GM21447 (cell line): ENCODE data around the gene LSM11.

Experiments used
- ATAC-seq: cut with Tn5 transposase; IDR thresholded peaks from one replicate; pipeline ENCODE4 v1.9.1; 2021; ENCODE audit not compliant: unreplicated experiment

The LSM11 gene

DNA sequence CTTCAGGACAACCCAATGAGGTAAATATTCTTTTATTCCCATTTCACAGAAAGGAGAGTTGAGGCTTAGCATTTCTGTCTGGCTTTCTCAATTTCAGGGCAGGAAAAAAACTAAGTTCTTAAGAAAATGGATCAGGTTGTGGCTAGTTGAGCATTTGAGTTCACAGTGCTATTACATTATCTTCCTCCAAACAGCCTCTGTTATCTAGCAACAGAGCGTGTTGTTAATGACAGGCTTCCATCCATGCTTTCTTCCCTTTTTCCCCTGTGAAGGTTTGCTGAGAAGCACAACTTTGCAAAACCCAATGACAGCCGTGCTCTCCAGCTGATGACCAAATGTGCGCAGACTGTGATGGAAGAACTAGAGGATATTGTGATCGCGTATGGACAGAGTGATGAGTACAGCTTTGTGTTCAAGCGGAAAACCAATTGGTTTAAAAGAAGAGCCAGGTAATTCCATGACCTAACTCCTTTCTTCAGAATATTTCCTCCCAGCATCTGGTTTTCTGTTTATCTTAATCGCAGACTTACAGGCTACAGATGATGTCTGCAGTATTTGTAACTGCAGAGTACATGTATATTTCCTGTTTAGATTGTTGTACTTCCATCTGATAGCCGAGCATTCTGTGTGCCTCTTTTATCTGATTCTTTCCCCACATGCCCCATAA lies 10.8 kb upstream of the LSM11 start:
- no peak for ATAC-seq

DNA sequence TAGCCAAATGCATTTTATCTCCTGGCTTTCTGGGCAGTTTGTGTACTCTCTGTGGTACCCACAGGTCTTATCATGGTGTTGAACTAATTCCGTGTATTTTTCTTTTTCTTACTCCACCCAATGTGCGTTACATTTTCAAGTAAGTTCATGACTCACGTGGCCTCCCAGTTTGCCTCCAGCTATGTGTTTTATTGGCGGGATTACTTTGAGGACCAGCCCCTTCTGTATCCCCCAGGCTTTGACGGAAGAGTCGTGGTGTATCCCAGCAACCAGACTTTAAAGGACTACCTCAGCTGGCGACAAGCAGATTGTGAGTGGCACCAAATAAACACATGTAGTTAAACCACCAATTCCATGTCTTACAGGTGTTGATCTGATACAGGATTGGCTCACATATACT lies 9.1 kb upstream of the LSM11 start:
- no peak for ATAC-seq

DNA sequence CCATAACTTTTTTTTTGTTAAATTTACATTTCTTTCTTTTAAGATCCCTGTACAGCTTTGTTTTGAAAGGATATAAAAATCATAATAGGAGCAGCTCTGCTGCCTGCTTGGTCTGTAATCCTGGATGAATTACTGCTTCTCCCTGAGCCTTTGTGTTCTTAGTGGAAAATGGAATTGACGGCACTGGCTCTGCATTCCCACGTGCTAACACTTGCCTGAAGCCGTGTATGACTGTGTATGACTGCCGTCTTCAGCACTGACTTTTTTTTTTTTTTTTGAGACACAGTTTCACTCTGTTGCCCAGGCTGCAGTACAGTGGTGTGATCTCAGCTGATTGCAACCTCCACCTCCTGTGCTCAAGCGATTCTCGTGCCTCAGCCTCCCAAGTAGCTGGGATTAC lies 7.5 kb upstream of the LSM11 start:
- no peak for ATAC-seq

DNA sequence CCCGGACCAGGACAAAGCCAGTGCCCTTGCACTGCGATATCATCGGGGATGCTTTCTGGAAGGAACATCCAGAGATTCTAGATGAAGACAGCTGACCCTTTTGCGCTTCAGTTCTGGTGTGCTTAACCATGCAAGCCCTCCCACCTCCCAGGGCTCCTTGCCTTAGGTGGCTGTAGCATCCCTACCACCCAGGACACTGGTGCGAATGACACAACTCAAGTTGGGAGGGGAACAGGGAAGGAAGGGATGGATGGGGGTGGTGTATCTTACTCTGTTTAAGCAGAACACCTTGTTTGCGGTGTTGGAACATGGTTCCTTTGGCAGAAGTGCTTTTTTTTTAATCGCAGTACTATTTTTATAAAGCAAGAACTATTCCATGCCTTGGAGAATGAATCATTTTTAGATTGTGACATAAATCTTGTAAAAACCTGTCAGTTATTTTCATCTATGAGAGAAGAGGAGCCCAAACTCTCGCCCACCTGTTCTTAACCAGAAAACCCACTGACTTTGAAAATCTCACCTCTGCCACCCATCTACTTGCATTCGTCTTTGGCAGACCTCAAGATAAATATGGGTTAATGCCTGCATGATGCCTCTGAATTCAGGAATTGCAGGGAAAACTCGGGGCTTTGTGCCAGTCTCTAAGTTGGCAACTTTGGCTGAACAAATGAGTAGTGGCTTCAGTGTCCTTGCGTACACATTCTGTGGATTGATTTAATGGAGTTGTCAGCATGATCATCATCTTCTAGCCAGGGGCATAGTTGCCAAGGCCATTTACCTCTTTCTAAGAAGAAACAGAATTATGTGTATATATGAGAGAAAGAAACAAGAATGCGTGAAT lies 3.9 kb upstream of the LSM11 start:
- no peak for ATAC-seq

DNA sequence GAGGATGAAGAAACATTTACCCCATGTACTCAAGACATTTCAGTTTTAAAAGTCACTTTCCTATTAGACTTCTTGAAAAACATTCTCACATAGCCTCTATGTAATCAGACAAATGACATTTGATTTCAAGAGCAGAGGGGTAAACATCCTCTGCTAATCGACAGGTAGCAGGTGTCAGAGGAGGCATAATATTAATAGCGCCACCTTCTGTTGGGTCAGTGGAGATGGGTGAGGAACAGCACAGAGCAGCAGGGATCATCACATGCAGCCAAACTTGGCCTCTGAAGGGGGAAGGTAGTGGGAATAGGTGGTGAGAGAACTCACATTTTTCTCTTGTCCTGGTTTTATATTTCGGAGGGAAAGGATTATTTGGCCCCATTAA lies 3.3 kb upstream of the LSM11 start:
- ATAC-seq = no peak

DNA sequence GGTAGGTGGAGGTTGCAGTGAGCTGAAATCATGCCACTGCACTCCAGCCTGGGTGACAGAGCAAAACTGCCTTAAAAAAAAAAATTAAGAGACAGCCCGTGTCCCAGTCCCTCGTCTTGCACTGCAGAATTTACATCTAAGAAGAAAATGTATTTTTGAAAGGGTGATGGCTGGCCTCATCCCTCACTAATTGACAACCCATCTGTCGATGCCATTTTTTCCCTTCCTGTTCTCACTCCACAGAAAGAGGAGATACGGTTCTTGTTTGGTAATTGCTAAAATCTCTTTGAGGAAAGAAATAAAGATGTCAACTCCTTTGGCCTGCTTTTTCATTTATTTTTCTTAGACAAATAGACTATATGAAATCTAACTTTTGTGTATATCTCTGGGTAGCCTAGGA lies 2.4 kb upstream of the LSM11 start:
- ATAC-seq = no peak

DNA sequence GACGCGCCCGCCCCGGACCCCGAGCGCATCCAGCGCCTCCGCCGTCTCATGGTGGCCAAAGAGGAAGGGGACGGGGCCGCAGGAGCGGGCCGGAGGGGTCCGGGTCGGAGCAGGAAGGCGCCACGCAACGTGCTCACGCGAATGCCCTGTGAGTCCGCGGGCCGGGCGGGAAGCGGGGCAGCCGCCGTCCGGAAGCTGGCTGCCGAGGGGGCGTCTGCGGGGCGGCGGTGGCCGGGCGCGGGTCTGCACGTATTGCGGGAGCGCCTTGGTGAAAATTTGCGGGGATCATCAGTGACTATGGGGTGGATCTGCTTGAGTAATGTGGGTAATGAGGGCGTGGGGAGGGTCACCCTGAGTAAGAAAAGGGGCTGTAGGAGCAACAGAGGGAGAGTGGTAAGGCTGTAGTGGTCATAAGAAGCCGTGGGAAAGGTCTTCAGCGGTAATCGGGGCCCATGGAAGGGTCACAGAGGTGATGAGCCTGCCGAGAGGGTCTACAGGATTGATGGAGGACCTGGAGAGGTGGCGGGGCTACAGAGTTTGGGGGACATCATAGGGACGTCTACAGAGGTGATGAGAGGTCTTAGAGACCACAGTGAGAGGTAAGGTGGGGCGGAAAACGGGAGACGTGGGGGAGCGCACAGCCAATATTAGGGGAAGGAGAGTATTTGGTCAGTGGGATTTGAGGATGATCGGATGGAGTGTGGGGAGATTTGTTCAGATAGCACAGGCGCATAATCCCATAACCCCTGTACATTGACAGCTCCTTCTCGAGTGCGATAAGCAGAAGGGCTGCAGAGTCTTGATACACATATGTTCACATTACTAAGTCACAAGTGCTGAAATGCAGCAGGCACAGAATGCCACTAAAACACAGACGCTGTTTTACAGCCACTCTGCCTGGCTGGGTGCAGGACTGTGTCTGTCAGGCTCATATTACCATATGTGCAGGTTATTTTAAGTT lies 819 bp downstream of the LSM11 start:
- peak; percentile 11 for ATAC-seq

DNA sequence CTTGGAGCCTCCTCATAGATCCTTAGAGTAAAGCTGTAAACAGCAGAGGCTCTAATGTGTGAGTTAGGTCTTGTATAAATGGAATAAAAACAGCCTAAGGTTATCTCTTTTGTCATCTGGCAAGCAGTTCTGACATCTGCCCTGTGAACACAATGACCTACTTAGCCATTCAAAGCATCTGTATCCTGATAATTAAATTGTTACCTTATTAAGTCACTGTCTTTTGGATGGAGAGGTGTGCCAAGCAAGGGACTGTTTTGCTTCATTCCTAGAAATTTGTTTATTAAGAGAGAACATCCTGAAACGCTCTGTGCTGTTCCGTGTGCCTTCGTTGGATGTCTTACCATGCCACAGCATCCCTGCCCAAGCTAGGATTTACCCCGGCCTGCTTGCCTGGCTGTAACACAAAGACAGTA lies 1.5 kb downstream of the LSM11 start:
- ATAC-seq = no peak

DNA sequence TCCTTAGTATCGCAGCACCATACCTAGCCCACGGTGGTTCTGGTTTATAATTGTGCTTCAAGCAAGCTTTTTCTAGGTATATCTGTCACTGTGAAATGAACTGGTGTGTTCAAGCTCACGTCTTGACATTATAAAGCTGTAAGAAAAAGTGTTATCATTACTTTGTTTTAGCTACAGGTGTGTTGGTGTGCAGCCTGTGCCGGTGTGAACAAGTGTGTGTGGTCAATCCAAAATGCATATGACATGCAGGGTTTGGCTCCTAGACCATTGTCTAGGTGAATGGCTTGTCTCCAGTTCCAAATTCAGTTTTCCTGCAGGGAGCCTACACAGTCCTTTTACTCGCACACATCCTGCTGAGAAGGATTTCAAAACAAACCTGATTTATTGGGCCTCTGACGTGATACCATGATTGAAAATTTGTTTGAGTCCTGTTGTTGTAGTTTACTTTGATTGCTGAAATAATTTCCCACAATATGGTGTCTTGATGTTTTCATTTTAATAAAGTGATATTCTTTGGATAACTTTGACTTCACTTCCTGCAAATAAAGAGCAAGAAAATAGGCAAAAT lies 3.7 kb downstream of the LSM11 start:
- ATAC-seq = no peak

DNA sequence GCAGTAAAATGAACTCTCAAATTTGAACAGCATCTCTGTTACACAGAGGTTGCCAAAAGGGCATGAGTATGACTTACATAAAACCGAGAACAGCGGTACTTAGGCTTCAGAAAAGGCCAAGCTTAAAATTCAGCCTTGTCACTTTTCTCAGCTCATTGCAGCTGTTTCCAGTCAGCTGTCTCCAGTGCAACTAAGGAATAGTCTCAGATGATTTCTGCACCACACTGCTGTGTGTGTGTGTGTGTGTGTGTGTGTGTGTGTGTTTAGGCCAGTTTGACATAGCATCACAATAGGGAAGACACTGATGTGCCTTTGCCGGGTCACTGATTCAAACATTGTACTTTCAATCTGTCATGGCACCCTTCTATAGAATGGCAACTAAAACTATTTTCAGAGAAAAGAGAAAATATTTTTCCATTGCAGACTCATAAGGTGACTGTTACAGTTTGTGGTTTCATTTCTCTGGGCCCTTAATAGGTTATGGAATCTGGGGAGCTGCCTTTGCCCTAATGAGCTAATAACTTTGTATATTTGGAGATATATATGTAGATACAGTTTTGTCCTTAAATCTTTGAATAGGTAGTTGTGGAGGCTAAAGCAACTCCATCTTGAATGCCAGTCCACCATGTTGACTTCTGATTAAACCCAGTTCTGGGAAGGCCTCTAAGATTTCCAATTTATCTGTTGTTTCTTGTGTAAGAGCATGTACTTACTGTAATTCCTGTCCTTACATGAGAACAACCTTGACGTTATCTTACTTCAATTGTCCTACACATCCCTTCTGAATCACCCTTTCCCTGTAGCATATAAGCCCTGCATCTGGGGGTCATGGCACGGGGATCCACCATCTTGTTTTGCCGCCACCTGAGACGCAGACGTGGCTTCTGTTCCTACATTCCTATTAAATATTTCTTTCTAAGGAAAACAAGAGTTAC lies 4.5 kb downstream of the LSM11 start:
- no peak for ATAC-seq

DNA sequence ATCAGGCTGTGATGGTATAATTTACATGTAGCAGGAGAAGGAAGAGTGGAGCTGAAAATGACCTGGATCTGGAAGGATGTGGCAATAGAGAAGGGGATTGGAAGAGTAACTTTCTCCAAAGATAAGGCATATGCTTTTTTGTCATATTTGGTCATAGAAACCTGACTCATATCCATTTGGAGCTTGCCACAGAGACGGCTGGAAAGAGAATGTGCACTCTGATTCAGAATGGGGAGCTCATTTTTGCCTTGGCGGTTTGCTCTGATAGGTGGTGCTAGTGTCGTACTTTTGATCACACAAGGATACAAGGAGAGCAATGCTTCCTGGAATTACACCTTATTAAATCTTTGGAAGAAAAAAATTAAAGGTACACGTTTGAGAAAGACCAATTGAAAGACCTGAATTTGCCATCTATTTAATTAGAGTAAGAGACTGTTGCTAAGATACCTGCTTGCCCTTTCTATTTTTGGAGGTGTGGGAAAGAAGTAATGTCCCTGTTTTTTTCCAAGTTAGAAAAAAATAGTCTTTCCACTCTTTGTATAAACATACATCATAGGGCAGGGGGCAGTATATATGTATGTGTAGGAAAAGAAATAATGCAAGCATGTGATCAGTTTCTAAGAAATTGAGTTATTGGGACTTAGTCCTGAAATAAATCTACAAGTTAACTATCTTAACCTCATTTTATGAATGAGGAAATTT lies 5.4 kb downstream of the LSM11 start:
- ATAC-seq = no peak

DNA sequence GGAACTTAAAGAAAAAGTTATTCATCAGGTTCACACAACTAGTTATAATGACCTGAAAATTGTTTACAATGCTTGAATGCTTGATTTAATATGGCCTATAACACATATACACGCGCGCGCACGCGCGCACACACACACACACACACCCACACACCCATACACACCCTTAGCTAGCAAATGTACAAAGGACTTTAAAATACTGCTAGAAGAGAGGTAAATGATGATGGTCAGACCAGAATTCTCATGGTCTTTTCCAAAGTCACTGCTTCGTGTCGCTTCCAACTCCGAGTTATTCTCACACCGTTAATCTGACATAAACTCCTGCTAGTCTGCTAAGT lies 5.9 kb downstream of the LSM11 start:
- no peak for ATAC-seq

DNA sequence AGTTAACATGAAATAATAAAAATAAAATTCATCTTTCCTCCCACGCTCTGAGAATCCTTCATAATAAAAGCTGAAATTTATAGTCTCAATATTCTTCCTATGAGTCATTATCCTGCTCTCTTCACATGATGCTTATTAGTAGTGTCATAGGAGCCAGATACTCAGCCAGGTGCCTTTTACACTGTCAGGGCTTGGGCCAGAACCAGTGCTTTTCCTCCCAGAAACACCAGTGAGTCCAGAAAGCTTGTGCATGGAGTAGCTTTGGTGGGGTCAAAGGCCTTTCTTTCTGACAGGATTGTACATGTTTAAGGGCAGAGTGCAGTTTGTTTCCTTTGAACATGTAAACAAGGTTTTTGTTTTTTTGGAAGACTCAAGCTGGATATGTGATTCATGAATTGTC lies 6.8 kb downstream of the LSM11 start:
- no peak for ATAC-seq

DNA sequence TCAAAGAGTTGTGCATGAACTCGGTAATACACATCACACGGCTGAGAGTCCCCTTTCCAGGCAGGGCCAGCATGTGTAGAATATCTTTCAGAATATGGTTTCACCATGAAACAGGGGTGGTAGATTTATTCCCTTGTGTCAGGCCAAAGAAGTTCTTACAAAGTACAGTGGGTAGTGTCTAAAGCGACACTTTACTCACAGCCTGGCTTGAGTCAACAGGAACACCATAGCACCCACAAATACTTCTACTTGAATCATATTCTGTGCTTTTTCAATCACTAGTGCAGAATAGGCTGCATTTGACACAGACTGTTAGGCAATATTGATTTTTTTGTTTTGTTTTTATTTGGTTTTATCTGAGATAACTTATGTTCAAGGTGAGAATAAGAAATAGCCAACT lies 12.6 kb downstream of the LSM11 start:
- ATAC-seq = no peak

DNA sequence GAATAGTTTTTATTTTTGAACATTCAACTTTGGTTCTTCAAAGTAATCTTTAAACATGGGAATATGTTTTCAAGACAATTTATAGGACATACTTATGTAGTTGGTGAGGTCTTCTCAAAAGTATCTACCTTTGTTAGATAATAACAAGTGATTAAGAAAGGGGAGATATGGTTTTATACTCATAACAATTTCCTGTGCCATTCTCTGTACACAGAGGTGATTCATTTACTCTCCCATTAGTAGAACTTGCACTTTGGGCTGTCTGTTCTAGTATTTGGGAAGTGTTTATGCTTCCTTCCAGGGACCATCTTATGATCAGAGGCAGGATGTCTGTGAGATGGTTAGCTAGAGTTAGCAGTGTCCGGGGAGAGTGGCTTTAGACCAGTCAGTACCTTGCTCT lies 15.2 kb downstream of the LSM11 start:
- ATAC-seq = no peak

DNA sequence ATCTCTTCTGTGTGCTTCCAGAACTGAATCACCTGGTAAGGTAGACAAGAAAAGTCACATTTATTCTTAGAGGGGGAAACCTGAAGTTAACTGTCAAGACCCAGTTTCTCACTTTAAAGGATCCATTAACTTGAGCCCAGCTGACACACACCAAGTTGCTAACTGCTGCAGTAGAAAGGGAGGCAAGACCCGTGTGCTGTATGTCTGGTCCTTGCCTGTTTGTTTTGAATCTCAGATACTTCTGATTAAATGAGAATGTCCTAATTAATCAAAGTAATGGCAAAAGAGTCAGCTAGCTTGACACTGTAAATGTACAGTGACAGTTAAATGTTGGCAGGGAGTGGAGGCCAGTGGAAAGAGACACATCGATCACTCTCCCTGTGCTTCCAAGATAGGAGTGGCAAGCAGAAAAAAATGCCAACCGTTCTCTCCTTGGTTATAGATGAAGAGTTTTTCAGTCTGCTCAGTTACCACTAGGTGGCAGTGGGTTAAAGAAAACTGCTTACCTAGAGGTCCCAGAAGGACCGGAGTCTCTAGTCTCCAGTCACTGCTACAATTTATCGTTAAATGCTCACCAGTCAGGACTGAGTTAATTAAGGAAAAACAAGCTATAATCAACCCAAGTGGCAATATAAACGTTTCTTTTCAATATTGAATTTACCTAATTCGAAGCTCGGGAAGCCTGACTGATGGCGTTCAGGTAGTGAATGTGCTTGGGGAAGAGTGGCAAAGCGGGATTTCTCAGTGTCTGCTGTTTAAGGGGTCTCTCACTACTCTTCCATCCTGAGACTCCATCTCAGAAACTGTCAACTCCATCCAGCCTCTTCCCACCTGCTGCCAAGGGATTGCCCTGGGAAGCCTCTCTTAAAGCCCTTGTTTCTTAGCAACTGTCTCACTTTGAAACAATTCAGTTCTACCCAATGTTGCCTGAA lies 18.4 kb downstream of the LSM11 start:
- peak; percentile 81 for ATAC-seq

DNA sequence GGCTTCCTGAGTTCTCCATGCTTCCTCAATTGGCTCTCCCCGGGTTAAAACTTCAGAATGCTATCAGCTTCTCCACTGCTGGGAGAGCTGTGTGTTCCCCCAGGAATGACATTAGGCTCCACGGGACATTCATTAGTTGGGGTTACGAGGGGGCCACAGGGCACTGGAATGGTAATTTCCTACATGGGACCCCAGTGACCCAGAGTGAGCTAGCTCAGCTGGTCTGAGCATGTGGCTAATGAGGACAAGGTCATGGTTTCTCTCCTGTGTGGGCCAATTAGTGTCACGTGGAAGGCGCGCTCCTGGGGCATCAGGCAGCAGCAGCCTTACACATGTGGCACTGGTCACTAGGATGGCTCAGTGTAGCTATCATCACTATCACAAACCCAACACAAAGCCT lies 21.0 kb downstream of the LSM11 start:
- ATAC-seq = no peak

DNA sequence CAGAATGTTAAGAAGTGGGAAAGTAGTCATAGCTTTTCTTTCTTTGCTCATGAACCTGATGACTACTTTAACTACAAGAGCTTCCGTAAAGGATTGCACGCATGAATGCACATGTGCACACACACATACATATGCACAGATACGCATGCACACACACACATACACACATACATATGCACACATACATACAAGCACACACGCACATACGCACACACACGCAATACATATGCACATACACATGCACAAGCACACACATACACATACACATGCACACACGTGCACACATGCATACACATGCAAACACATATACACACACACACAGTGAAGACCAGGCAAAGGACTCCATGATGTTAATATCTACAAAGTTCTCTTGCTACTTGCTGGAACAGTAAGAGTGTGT lies 22.9 kb downstream of the LSM11 start:
- ATAC-seq = no peak

DNA sequence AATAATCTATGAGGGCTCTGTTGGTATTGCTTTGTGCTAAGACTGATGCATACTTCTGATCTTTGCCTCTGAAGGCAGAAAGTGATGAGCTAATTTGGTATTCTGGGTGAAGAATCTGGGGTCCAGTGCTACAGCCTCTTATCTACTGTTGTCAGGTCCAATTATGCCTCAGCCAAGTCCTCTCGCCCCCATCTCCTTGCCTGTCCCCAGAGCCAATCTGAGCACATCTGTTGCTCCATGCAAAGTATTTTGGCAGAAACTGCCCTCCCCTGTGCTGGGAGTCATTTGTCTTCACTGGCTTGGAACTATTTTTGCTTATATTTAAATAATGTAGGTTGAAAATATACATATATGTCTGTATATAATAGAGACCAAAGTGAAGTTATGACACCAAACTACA lies 23.4 kb downstream of the LSM11 start:
- ATAC-seq = no peak
